OCI-LY7 (cell line): ENCODE results near the gene KCNA1.

Experiments used
- CTCF ChIP-seq: fragments of 200-600 bp; sonication (generic); conservative IDR thresholded peaks from 2 replicates; pipeline ENCODE4 v1.5.1; 2014; ENCODE audit warnings: mild to moderate bottlenecking, antibody characterized with exemption, low read length, moderate library complexity, mixed read lengths
- EZH2phosphoT487 ChIP-seq: fragments of 200-600 bp; sonication (generic); IDR thresholded peaks from 2 replicates; pipeline ENCODE4 v1.6.1; 2018; ENCODE audit warnings: low read depth, borderline replicate concordance, mild to moderate bottlenecking, mixed run types, antibody characterized with exemption, low read length, moderate library complexity, mixed read lengths

DNA sequence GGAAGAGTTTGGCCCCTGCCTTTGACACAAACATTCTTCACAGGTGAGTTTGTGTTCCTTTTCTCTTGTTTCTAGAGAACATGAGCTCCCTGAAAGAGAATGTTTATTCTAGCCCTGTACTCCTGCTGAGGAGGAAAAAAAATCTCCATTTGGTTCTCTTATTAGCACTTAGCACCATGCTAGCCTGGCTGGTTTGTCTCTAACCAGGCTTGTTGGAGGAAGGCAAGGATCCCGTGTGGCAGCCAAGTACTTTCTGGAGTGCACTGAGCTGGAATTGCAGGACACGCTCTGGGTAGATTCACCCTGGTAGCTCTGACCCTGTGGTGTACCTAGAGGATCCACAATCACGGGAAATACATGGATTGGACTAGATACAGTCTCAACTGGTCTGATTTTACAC is 41.9 kb downstream of the KCNA1 start:
- no peak for TF ChIP-seq CTCF
- TF ChIP-seq EZH2phosphoT487, result no peak
